HG02981 (cell line): ENCODE data around the gene METTL21A.

Source experiments
- ATAC-seq: cut with Tn5 transposase; IDR thresholded peaks from one replicate; pipeline ENCODE4 v1.9.1; 2021; ENCODE audit warnings: mild to moderate bottlenecking, moderate library complexity; ENCODE audit not compliant: unreplicated experiment

METTL21A gene

DNA sequence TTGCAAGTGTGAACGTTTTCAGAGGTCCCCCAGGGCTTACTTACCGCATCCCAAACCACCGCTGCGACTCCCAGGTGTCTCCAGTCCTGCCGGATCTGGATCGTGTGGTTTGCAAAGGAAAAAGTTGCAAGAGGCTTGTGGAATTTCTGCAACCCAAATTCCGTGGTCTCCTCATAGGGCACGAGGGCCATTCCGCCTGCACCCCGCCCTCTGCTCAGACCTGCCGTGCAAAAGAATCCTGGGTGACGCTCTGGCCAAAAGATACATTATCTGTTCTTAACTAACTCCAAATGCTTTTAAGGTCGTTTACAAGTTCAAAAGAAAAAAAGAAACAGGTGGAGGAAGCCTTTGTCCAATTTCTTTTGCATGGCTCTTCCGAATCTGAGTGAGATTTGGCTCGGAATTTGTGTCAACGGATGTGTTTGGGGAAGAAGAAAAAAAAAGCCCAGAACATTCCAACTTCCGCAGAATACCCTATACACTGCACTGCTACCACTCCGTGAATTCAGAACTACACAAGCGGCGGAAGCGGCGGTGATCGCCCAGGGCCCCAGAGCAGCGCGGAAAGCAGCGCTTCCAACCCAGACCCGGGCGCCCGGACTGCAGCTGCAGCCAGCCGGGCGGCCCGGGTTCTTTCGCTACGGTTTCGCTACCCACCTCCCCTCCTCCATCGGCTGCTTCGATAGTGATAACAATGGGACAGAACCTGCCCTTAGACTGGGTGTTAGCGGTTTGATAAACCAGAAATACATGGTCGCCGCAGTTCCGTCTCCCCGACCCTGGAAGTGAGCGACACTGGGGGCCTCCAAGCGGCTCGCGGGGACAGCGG lies 795 bp downstream of the METTL21A start:
- ATAC-seq = peak; percentile 35

DNA sequence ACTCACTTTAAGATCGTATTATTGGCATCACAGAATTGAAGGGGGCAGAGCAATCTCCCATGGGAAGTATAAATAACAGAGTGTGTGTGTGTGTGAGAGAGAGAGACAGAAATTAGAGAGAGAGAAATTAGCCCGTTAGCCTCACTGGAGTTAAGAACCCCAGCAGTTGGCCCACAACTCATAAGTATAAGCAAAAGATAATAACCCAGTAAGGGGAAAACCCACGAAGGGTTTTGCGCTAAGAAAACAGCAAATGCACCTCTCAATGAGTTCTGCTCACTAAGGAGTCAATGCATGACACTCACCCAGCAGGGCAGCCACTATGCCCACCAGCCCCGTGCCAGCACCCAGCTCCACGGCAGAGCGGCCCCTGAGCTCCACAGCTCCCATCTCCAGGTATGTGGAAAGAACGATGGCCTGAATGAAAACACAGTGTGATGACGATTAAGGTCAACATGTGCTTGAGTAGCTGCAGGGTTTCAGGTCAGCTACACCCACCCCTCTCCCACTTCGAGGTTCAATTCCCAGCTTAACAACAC lies 3.6 kb downstream of the METTL21A start:
- ATAC-seq = no peak

DNA sequence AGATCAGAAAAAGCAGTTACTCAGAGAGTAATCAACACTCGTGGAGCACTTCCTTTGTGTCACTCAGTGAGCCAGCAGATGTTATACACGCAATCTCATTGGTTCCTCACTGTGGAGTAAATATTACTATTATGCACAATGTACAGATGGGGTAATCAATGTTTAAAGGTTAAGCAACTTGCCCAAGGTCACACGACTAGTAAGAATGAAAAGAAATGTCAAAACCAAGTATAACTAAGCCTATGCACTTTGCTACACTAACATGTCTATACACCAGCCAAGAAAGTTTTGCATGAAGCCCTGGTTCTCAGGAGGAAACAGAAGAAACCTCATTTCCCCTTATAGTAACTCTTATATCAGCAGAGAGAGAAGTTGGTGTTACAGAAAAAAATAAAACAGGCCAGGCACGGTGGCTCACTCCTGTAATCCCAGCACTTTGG lies 5.4 kb downstream of the METTL21A start:
- ATAC-seq = peak; percentile 44

DNA sequence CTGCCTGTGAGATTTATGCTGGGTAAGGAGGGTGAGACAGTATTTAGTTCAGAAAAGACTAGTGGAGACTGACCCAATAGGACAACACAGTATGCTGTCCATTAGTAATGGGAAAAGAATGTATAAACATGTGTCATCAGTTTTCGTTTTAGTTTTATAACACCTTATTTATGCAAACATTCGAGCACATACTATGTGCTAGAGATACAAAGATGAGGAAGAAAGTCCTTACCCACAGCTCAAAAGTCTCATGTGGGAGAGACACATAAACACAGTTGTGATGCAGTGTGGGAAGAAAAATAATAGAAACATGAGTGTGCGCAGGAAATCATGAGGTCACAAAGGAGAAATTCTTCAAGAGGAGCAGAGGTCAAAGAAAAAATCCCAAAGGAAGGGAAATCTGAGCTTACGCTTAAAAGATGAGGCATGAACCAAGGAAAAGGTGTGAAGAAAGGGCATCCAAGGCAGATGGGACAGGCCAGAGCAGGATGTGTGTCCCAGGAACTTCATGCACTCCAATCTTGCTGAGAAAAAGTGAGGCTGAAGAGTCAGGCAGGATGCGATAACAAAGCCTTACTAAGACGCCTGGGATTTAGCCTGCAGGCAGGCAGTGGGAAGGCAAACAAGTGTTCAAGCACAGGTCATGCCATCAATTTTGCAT lies 8.1 kb downstream of the METTL21A start:
- no peak for ATAC-seq

DNA sequence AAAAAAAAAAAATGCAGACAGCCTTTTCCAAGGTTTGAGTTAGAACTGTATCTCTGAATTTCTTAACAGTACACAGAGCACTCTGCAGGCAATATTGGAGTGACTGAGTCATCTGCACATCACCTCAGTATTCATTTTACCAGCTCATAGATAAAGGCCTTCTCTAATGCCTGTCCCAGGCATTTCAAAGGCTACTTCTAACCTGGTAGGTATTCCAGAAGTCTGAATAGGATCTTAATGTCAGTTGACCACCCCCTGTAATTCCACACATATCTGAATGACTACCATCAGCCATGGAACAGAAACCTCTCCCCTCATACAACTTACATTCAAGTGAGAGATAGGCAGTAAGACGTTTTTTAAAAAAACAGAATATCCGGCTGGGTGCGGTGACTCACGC lies 9.0 kb downstream of the METTL21A start:
- no peak for ATAC-seq

DNA sequence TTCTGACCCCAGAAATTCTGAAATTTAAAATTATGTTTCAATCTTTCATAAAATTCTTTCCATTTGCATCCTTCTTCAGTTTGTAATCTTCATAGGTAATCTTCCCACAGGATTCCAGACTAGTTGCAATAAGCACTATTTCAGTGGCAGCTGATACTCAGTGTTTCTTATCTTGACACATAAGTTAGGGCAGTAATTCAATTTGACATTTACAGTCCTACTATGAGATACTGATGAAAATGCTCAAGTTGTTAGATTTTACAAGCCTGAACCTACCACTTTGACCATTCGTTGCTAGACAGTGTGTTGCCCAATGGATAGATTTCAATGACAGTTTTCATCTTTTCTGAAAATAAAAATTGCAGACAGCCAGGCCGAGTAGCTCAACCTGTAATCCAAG lies 10.4 kb downstream of the METTL21A start:
- no peak for ATAC-seq

DNA sequence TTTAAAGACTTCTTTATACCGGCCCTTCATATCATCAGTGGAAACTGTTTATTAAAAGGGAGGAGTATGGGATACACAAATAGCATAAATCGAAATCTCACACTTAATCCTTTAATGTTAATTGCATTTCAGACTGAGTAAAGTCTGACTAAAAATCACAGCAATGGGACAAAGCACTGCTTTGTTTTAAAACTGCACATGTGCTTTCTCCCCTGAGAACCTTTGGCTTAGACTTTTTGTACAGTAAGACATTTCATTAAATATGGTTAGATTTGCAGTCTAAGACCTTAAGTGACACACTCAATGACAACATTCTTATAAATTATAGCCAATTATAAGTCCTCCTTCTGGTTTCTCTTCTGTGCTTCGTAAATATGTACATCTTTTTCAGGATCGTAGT lies 12.5 kb downstream of the METTL21A start:
- no peak for ATAC-seq

DNA sequence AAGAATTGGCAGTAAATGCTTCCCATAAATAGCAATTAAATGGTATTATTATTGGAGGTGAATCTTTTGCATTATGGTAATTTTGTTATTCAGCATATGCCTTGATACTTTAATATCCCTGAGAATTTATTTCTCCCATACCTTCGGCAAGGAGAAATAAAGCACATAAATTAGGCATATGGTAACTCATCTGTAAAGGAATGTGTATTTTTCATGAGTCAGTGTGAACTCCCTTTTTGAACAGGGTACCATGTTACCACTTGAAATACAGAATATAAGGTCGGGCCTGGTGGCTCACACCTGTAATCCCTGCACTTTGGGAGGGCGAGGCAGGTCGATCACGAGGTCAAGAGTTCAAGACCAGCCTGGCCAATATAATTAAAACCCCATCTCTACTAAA lies 18.4 kb downstream of the METTL21A start:
- no peak for ATAC-seq

DNA sequence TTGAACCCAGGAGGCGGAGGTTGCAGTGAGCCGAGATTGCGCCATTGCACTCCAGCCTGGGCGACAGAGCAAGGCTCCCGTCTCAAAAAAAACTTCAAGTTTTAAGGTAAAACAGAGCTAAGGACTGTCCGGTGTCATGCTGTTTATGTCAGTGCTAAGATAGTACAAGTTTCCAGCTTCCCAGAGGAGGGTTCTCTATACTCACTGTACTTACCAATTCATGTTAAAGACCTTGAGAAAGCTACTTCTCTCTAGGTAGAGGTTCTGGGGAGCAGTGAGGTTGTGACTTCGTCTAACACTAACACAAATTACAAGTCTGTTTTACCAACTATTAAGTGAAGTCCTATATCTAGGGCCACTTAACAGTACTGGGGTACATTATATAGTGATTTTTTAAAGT lies 18.8 kb downstream of the METTL21A start:
- ATAC-seq = no peak

DNA sequence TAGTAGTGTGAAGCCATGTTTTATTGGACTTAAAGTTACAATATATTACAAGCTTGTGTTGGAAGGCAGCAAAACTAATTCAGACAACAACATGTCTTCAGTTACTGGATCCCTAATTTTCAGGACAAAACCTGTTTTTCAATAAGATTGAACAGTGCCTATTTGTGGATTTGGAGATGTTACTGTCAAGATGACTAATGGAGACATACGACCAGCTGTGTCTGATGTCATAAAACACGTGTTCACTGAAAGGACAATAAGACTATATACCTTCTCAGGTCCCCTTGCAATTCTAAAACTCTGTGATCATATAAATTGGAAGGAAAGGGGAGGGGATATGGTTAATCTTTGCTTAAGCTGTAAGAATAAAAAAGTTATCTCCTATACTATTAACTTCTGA lies 21.7 kb downstream of the METTL21A start:
- ATAC-seq = no peak

DNA sequence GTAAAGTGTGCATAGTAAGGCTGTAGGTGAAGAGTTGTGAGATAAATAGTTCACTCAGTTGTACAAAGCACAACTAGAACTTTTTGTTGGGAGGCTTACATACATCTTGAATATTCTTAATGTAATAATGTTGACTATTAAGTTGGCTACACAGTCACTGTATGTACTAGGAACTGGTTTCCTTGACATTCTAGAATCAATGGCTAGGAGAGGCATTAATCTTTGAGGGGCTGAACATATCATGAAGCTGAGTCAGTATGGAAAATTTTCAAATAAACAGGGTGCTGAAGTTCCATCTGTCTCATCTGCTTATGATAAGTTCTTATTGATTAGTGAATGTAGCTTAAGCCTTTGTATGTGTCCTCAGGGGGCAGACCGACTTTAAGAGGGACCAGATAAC lies 23.4 kb downstream of the METTL21A start:
- no peak for ATAC-seq

DNA sequence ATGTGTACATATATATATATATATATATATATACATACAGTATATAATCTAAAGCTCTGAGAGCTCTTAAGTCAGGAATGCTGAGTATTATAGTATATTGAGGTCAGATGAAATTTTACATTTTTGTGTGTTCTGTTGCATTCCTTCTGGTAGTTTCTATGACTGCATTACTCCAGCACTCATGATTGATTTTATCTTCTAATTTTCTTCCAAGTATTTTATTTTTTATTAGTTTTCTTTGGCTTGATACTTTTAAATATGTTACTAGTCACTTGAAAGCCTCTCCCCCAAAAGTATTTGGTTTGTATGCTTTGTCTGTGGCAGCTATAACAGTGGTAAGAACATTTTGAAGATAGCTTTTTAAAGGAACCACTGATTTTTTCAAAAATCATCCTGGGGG lies 25.0 kb downstream of the METTL21A start:
- no peak for ATAC-seq

DNA sequence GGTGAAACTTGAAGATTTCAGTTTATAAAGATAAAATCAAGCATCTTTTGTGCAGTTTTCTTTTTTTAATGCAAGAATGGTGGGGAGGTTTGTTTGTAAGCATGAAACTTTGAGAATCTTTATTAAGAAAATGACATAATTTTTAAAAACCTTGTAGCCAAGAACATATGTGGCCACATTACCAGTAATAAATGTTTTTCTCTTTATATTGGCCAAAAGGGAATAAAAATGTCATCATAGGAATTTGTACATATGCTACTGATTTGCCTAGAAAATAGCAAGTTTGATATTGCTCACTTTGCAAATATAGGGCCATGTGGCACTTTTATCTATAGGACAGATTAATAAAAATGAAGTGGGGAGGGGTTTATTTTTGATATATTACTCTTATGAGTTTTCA lies 25.6 kb downstream of the METTL21A start:
- ATAC-seq = no peak

DNA sequence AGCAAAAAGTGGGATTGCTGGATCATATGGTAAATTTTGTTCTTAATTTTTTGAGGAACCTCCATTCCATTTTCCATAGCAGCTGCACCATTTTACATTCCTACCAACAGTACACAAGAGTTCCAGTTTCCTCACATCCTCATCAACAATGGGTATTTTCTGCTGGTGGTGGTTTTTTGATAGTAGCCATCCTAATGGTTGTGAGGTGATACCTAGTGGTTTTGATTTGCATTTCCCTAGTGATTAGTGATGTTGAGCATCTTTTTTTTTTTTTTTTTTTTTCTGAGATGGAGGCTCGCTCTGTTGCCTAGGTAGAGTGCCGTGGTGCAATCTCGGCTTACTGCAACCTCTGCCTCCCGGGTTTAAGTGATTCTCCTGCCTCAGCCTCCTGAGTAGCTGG lies 30.5 kb downstream of the METTL21A start:
- ATAC-seq = no peak

DNA sequence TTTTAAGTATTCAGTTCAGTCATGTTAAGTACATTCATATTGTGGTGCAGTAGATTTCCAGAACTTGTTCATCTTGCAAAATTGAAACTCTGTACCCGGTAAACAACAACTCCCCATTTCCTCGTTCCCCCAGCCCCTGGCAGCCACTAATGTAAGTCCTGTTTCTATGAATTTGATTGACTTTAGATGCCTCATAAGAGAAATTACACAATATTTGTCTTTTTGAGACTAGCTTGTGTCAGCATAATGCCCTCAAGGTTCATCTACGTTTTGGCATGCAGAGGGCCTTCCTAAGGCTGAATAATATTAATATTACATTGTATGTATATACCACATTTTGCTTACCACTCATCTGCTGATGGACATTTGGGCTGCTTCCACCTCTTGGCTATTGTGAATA lies 30.9 kb downstream of the METTL21A start:
- no peak for ATAC-seq

DNA sequence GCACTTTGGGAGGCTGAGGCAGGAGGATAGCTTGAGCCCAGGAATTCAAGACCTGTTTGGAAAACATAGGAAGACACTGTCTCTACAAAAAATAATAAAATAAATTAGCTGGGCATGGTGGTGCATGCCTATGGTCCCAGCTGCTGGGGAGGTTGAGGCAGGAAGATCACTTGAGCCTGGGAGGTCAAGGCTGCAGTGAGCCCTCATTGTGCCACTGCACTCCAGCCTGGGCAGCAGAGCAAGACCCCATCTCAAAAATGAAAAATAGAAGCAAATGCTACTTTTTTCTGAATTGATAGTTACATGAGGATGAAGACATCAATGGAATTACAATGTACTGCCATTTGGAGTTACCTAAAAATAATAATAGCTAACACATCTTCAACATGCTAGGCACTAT lies 31.9 kb downstream of the METTL21A start:
- ATAC-seq = no peak

DNA sequence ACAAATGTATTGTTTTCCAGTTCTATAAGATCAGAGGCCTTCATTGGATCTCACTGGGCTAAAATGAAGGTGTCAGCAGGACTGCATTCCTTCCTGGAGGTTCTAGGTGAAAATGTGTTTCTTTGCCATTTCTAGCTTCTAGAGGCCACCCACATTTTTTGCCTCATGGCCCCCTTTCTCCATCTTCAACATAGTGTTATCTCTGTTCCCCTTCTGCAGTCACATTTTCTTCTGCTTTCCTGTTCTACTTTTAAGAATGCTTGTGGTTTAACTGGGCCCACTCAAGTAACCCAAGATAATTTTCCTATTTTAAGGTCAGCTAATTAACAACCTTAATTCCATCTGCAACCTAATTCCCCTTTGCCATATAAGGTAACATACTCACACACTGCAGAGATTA lies 36.1 kb downstream of the METTL21A start:
- no peak for ATAC-seq

DNA sequence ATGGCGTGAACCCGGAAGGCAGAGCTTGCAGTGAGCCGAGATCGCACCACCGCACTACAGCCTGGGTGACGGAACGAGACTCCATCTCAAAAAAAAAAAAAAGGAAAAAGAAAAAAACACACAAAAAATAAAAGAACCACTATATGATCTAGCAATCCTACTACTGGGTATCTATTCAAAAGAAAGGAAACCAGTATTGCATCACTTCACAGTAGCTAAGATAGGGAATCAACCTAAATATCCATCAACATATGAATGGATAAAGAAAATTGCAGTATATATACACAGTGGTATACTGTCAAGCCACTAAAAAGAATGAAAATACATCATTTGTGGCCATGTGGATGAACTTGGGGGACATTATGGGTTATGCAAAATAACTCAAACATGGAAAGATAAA lies 37.9 kb downstream of the METTL21A start:
- no peak for ATAC-seq

DNA sequence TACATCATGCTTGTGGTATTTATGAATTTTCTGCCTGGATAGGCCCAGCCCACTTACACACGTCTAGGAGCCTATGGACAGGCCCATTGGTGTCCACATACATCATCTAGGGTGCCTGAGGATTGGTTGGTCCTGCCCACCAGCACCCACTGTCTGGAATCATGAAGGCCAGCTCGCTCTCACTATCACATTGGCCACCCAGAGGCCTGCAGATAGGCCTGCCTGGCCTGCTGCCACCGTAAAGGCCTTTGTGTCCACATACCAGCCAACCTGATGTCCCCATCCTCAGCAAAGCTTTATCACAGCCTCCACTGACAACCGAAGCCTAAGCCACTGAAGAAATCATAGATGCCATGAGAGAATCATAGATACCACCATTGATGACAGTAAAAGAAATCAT lies 40.2 kb downstream of the METTL21A start:
- ATAC-seq = no peak

DNA sequence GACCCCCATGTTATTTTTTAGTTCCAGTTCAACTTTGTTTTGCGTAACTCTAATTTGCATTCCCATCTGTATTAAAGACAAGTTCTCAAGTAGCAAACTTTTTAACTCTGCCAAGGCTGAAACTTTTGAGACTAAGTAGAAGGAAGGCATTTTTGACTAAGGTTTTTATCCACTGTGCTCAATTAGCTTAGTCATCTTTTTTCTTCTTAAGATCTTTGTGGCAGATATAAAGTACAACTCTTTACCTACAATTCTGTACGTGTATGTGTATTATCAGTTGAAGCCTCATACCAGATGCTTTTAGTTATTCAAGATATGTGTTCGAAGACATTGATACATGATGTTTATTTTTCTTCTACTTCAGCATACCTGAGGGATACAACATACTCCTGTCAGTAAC lies 53.8 kb downstream of the METTL21A start:
- ATAC-seq = no peak

DNA sequence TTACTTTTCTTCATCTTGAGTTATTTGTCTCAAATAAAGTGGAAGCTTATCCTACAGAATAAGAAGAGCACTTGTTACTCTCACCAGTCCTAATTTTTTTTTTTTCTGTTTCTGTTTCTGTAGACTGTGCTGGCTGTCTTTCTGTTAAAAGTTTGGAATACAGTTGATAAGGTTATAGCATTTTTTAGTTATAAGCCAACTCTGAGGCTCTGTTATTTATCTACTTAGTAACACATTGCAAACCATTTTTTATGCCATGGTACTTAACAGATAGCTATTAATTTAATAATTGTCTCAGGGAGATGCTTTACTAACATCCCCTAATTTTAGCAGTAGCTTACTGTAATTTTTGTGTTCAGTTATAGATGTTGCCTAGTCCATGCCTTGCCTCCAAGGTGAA lies 57.5 kb downstream of the METTL21A start:
- ATAC-seq = no peak

DNA sequence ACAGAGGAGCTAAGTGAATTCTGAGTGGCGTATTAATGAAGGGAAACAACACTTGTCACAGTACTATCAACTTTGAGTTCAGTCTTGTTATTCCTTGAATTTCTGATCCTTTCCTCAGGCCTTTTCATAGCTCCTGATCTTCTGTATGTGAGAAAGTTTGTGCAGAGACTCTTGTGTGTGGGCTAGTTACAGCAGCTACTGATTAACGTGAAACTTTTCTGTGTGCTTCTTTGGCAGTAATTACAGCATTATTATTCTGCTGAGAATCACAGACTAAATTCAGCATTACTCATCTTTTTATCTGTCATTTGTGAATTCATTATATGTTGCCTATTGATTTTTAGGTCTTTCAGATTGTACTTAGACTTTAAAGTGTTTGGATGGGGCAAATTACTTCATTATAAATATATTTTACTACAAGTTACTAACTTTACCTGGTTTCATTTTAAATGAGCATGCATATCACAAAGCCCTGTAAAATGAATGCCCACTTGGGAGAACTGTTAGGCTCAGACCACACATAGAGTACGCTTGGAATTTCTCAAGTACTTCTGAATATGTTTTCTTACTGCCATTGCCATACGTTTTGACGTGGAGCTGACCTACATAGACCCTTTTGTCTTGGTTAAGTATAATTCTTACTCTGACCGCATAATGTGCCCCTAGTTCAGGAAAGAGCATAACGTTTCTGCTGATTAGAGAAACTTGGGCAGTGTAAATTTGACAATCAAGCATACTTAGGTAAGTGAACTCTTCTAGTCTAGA lies 59.3 kb downstream of the METTL21A start:
- no peak for ATAC-seq
